Measurements from ENCODE around the gene XYLT2.

XYLT2 gene

DNA sequence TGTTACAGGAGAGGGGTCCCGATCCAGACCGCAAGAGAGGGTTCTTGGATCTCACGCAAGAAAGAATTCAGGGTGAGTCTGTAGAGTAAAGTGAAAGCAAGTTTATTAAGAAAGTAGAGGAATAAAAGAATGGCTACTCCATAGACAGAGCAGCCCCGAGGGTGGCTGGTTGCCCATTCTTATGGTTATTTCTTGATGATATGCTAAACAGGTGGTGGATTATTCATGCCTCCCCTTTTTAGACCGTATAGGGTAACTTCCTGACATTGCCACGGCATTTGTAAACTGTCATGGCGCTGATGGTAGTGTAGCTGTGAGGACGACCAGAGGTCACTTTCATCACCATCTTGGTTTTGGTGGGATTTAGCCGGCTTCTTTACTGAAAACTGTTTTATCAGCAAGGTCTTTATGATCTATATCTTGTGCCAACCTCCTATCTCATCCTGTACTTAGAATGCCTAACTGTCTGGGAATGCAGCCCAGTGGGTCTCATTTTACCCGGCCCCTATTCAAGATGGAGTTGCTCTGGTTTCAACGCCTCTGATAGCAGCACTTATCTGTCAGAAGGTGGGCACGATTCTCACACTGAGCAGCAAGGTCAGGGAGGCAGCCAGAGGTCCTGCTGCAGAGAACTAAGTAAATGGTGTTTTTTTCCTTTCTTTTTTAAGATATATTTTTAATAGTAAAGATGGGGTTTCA, 26.5 kb upstream of the XYLT2 start:
- no peak for DNase-seq
- Histone ChIP-seq H3K9ac (ENCODE audit: low read depth, low read length) (no peak overlapping the region), H3K4me3 (ENCODE audit: low read depth in 1 of 2, low read length in 2 of 2) (no peak overlapping the region), H3K36me3 (ENCODE audit: insufficient read depth, low read length) (no peaks in the 10 kb centered on the region), H3K27me3 (ENCODE audit: insufficient read depth, low read length, poor library complexity) (peaks cover 2% of the 10 kb centered on the region), H3K27ac (ENCODE audit: low read length) (no peak overlapping the region), H4K20me1 (ENCODE audit: insufficient read depth, low read length) (no peaks in the 10 kb centered on the region), H3K4me1 (ENCODE audit: insufficient read depth, low read length) (no peaks in the 10 kb centered on the region), H2AFZ (ENCODE audit: low read depth, low read length) (no peak overlapping the region), H3K4me2 (ENCODE audit: insufficient read depth, low read length) (no peak overlapping the region), H3K9me3 (ENCODE audit: insufficient read depth, low read length, severe bottlenecking) (no peaks in the 10 kb centered on the region), H3K79me2 (ENCODE audit: insufficient read depth, low read length) (no peaks in the 10 kb centered on the region)
- TF ChIP-seq EZH2 (IDR thresholded peaks at IDR 0.05; ENCODE audit: borderline replicate concordance, low read depth, low read length, severe bottlenecking) = no peak
- TF ChIP-seq, protein P1, sequence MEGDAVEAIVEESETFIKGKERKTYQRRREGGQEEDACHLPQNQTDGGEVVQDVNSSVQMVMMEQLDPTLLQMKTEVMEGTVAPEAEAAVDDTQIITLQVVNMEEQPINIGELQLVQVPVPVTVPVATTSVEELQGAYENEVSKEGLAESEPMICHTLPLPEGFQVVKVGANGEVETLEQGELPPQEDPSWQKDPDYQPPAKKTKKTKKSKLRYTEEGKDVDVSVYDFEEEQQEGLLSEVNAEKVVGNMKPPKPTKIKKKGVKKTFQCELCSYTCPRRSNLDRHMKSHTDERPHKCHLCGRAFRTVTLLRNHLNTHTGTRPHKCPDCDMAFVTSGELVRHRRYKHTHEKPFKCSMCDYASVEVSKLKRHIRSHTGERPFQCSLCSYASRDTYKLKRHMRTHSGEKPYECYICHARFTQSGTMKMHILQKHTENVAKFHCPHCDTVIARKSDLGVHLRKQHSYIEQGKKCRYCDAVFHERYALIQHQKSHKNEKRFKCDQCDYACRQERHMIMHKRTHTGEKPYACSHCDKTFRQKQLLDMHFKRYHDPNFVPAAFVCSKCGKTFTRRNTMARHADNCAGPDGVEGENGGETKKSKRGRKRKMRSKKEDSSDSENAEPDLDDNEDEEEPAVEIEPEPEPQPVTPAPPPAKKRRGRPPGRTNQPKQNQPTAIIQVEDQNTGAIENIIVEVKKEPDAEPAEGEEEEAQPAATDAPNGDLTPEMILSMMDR (IDR thresholded peaks at IDR 0.05; ENCODE audit: borderline replicate concordance, extremely low read depth, low read length, poor library complexity, severe bottlenecking) = no peak
- no peak for ATAC-seq (ENCODE audit: insufficient read depth, low read depth)

DNA sequence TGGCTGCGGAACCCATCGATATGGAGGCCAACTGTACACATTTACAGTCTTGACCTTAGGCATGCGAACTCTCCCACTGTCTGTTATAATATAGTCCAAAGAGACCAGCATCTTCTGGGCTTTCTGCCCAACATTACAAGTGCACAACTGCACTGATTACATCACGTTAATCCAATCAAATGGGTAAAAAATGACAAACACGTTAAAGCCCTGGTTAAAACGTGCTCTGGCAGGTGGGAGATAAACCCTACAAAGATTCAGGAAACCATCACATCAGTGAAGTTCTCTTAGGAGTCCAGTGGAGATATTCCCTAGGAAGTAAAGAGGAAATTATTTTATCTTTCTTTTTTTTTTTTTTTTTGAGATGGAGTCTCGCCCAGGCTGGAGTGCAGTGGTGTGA, 23.7 kb upstream of the XYLT2 start:
- no peak overlapping the region for H2AFZ ChIP-seq (ENCODE audit: low read depth, low read length)
- no peak overlapping the region for H3K27ac ChIP-seq (ENCODE audit: low read length)
- TF ChIP-seq, protein P1 (IDR thresholded peaks at IDR 0.05; ENCODE audit: borderline replicate concordance, extremely low read depth, low read length, poor library complexity, severe bottlenecking) = no peak
- no peak for TF ChIP-seq EZH2 (IDR thresholded peaks at IDR 0.05; ENCODE audit: borderline replicate concordance, low read depth, low read length, severe bottlenecking)
- H3K36me3 ChIP-seq (ENCODE audit: insufficient read depth, low read length) = no peaks in the 10 kb centered on the region
- ATAC-seq (ENCODE audit: insufficient read depth, low read depth) (no peak), DNase-seq (no peak)
- no peaks in the 10 kb centered on the region for H4K20me1 ChIP-seq (ENCODE audit: insufficient read depth, low read length)
- H3K27me3 ChIP-seq (ENCODE audit: insufficient read depth, low read length, poor library complexity) = no peaks in the 10 kb centered on the region
- no peak overlapping the region for H3K9ac ChIP-seq (ENCODE audit: low read depth, low read length)
- H3K4me1 ChIP-seq (ENCODE audit: insufficient read depth, low read length) = no peaks in the 10 kb centered on the region
- no peak overlapping the region for H3K4me3 ChIP-seq (ENCODE audit: low read depth in 1 of 2, low read length in 2 of 2)
- no peaks in the 10 kb centered on the region for H3K9me3 ChIP-seq (ENCODE audit: insufficient read depth, low read length, severe bottlenecking)
- H3K79me2 ChIP-seq (ENCODE audit: insufficient read depth, low read length) = no peaks in the 10 kb centered on the region
- no peak overlapping the region for H3K4me2 ChIP-seq (ENCODE audit: insufficient read depth, low read length)

DNA sequence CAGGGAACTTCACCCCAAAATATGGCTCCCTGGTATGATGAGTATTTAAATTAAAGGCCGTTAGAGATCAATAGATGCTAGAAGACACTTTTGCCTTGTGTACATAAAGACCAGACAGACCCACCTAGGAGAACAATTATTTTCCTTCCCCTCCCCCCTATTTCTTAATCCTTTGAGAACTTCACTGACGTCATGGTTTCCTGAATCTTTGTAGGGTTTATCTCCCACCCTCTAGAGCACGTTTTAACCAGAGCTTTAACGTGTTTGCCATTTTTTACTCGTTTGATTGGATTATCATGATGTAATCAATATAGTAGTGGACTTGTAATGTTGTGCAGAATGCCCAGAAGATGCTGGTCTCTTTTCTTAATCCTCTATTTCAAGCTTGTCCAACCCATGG, 22.9 kb upstream of the XYLT2 start:
- Histone ChIP-seq H3K36me3 (ENCODE audit: insufficient read depth, low read length) (no peaks in the 10 kb centered on the region), H3K4me3 (ENCODE audit: low read depth in 1 of 2, low read length in 2 of 2) (no peak overlapping the region), H3K27ac (ENCODE audit: low read length) (no peak overlapping the region), H3K4me2 (ENCODE audit: insufficient read depth, low read length) (no peak overlapping the region), H3K9me3 (ENCODE audit: insufficient read depth, low read length, severe bottlenecking) (no peaks in the 10 kb centered on the region), H3K4me1 (ENCODE audit: insufficient read depth, low read length) (no peaks in the 10 kb centered on the region), H2AFZ (ENCODE audit: low read depth, low read length) (no peak overlapping the region), H3K79me2 (ENCODE audit: insufficient read depth, low read length) (no peaks in the 10 kb centered on the region), H3K9ac (ENCODE audit: low read depth, low read length) (no peak overlapping the region), H3K27me3 (ENCODE audit: insufficient read depth, low read length, poor library complexity) (no peaks in the 10 kb centered on the region), H4K20me1 (ENCODE audit: insufficient read depth, low read length) (no peaks in the 10 kb centered on the region)
- no peak for TF ChIP-seq EZH2 (IDR thresholded peaks at IDR 0.05; ENCODE audit: borderline replicate concordance, low read depth, low read length, severe bottlenecking)
- no peak for ATAC-seq (ENCODE audit: insufficient read depth, low read depth)
- no peak for DNase-seq

DNA sequence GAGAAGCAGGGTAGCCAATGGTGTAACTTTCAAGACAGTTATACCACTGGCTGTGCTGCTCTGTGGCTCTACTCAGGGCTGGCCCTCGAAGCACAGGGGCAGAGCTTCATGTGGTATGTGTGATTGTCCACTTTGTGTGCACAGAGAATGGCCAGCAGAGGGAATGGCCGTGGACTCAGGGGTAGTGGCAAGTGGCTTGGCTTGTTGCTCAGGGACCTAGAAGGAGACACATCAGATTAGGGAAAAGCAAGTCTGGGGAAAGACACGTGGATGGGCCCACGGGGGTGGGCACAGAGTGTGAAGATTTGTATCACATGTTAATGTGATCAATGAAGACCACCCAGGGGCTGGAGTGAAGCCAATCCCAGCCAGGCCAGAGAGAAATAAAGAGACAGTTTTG, 20.0 kb upstream of the XYLT2 start:
- H4K20me1 ChIP-seq (ENCODE audit: insufficient read depth, low read length) = no peaks in the 10 kb centered on the region
- no peak for ATAC-seq (ENCODE audit: insufficient read depth, low read depth)

More for the DNA sequence above, 20.0 kb upstream of the XYLT2 start:
- H3K4me3 ChIP-seq (ENCODE audit: low read depth in 1 of 2, low read length in 2 of 2) = no peak overlapping the region
- H3K36me3 ChIP-seq (ENCODE audit: insufficient read depth, low read length) = no peaks in the 10 kb centered on the region
- no peak overlapping the region for H2AFZ ChIP-seq (ENCODE audit: low read depth, low read length)
- no peaks in the 10 kb centered on the region for H3K27me3 ChIP-seq (ENCODE audit: insufficient read depth, low read length, poor library complexity)
- H3K27ac ChIP-seq (ENCODE audit: low read length) = no peak overlapping the region
- TF ChIP-seq, protein P1 (IDR thresholded peaks at IDR 0.05; ENCODE audit: borderline replicate concordance, extremely low read depth, low read length, poor library complexity, severe bottlenecking) = no peak
- no peak for TF ChIP-seq EZH2 (IDR thresholded peaks at IDR 0.05; ENCODE audit: borderline replicate concordance, low read depth, low read length, severe bottlenecking)
- H3K4me2 ChIP-seq (ENCODE audit: insufficient read depth, low read length) = no peak overlapping the region
- H3K9me3 ChIP-seq (ENCODE audit: insufficient read depth, low read length, severe bottlenecking) = no peaks in the 10 kb centered on the region
- no peak for DNase-seq
- no peak overlapping the region for H3K9ac ChIP-seq (ENCODE audit: low read depth, low read length)
- H3K4me1 ChIP-seq (ENCODE audit: insufficient read depth, low read length) = no peaks in the 10 kb centered on the region
- no peaks in the 10 kb centered on the region for H3K79me2 ChIP-seq (ENCODE audit: insufficient read depth, low read length)

Measured in DND-41 (cell line).